Measurements from ENCODE around the gene SPATA2.
A peak's percentile ranks its signal among the peaks of the same experiment; 100 is the strongest.

The SPATA2 gene

DNA sequence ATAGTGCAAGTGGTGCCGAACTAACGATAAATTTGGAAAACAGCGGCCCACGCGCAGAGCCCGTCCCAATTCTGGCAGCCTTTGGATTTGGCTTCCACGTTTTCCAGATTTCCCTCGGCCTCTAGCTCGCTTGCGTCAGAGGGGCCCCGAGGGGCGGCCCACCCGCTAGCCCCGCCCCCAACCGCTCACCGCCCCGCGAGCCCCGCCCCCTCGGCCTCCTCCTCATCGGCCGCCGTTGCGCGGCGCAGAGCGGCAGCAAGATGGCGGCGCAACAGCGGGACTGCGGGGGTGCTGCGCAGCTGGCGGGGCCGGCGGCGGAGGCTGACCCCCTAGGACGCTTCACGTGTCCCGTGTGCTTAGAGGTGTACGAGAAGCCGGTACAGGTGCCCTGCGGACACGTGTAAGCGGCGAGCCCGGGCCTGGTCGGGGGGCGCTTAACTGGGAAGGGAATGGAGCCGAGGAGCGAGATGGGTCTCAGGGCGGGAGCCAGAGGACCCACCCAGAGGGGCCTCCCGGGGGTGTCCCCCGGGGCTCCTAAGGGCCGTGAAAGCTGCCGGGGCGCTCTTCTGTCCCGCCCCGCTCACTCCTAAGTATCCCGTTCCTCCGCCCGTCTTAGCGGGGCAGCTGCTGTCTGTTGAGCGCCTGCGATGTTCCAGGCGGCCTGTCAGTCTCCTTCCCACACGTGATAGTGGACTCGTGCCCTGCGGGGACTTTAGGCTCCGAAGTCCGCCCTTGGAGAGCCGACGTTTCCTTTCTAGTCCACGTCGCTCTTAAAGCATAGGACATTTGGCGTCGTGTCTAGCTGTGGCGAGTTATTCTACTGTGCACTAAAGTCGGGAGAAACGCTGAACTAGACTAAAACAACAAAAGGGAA, 21.1 kb upstream of the SPATA2 start, which contains the start of gene RNF114:
Gene RNF114 (plus strand): TSS at position 245 of the 874 bp plus-strand sequence. CDS start 16 bp downstream, at position 261.
- DNase-seq (ENCODE audit: low read depth in 2 of 3, low spot score in 1 of 3), result peak; percentile 84 to 93 (median 89)

DNA sequence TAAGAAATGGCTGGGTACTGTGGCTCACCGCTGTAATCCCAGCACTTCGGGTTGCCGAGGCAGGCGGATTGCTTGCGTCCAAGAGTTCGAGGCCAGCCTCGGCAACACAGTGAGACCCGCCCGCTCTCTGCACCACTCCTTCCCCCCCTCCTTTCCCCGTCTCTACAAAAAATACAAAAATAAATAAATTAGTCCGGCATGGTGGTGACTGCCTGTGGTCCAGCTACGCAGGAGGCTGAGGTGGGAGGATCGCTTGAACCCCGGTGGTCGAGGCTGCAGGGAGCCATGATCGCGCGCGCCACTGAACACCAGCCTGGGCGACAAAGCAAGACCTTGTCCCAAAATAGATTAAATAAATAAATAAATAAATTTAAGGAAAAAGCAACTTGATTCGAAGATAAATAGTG, 20.4 kb upstream of the SPATA2 start:
- DNase-seq (ENCODE audit: low read depth in 2 of 3, low spot score in 1 of 3), result no peak

DNA sequence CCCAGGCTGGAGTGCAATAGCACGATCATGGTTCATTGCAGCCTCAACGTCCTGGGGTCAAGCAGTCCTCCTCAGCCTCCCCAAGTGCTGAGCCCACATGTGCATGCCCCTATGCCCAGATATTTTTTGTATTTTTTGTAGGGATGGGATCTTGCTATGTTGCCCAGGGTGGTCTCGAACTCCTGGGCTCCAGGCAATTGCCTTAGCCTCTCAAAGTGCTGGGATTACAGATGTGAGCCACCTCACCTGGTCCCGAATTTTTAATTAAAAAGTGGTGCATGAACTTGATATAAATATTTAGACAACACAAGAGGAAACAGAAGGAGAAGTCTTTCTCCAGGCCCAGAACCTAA, 13.8 kb upstream of the SPATA2 start:
- no peak for DNase-seq (ENCODE audit: low read depth in 2 of 3, low spot score in 1 of 3)

DNA sequence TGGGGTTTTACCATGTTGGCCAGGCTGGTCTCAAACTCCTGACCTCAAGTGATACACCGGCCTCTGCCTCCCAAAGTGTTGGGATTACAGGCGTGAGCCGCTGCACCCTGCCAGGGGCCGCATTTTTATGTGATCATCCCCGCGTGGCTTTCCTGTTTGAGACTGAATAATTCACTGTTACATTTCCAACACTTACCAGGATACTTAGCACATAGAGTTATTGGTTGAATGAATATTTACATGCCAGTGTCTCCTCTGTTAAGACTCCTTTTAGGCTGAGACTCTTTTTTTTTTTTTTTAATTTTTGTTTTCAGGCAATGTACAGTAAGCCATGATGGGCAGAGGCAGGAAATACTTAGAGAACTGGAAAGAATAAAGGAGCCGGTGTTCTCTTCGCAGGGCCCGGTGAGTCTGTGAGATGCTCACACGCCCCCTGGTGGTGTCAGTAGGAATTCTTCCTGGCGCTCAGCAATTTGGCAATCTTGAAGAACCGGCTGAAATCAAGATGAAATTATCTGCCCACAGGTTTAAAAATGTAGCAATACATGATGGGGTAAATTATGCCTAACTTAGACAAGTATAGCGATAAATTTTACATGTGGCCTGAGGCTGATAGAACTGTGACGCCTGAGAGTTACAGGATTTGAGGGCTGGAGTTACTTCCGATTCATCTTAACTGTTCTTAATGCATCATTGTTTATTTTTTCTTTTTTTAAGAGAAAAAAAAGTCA, 13.2 kb upstream of the SPATA2 start:
- DNase-seq (ENCODE audit: low read depth in 2 of 3, low spot score in 1 of 3), result peak; percentile 63 to 87 (median 71)

DNA sequence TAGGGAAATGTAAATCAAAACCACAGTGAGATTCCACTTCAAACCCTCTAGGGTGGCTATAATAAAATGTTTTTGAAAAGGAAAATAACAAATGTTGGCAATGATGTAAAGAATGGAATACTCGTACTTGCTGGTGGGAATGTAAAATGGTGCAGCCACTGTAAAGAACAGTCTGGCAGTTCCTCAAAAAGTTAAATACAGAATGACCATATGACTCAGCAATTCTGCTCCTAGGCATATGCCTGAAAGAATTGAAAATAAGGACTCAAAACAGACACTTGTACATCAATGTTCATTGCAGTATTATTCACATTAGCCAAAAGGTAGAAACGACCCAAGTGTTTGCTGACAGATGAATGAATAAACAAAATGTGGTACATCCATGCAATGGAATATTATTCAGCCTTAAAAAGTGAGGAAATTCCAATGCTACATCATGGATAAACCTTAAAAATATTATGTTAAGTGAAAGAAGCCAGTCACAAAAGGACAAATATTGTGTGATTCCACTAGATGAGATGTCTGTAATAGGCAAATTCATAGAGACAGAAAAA, 10.6 kb upstream of the SPATA2 start:
- DNase-seq (ENCODE audit: low read depth in 2 of 3, low spot score in 1 of 3), result no peak

DNA sequence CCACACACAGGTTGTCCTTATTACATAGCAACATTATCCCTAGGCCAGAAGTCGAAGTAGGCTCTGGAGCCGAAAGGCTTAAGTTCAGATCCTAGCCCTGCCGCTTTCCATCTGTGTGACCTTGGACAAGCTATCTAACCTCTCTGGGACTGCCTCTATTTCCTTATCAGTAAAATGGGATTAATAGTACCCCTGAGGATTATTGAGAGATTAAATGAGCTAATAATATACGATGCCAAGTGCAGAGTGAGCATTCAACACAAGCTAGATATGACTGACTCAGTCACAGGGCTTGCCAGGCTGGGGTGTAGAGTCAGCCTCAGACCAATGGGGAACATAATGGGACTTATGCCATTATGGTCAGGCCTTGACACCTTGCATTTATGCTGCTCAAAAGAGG, 8.9 kb upstream of the SPATA2 start:
- DNase-seq (ENCODE audit: low read depth in 2 of 3, low spot score in 1 of 3), result no peak

DNA sequence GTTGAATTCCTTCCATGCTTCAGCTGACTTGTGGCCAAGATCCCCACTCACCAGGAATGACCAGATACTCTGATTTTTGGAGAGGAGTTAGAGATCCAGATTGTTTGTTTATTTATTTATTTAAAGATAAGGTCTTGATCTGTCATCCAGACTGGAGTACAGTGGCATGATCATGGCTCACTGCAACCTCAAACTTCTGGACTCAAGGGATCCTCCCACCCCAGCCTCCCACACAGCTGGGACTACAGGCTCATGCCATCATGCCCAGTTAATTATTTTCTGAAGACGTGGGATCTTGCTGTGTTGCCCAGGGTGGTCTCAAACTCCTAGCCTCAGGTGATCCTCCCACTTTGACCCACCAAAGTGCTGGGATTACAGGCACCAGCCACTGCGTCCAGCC, 4.1 kb upstream of the SPATA2 start:
- DNase-seq (ENCODE audit: low read depth in 2 of 3, low spot score in 1 of 3), result no peak

DNA sequence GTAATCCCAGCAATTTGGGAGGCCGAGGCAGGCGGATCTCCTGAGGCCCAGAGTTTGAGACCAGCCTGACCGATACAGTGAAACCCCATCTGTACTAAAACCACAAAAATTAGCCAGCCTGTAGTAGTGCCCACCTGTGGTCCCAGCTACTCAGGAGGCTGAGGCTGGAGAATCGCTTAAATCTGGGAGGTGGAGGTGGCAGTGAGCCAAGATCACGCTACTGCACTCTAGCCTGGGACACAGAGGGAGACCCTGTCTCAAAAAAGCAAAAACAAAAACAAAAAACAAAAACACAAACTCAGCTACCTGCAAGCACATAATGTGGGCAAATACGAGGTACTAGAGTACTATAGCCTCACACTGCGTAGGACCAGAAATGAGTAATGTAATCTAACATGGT, 3.7 kb upstream of the SPATA2 start:
- no peak for DNase-seq (ENCODE audit: low read depth in 2 of 3, low spot score in 1 of 3)

DNA sequence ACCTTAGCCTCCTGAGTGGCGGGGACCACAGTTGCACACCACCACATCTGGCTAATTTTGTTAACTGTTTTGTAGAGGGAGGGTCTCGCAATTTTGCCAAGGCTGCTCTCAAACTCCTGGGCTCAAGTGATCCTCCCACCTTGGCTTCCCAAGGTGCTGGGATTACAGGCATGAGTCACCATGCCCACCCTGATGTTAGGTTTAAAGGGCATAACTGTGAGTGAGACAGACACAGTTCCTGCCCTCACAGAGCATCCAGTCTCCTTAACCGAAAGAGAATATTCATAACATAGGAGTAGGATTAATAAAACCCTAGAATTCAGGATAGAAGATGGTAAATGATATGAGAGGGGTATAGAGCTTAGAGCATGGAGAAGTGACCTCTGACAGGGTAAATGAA, 3.1 kb upstream of the SPATA2 start:
- DNase-seq (ENCODE audit: low read depth in 2 of 3, low spot score in 1 of 3), result no peak

DNA sequence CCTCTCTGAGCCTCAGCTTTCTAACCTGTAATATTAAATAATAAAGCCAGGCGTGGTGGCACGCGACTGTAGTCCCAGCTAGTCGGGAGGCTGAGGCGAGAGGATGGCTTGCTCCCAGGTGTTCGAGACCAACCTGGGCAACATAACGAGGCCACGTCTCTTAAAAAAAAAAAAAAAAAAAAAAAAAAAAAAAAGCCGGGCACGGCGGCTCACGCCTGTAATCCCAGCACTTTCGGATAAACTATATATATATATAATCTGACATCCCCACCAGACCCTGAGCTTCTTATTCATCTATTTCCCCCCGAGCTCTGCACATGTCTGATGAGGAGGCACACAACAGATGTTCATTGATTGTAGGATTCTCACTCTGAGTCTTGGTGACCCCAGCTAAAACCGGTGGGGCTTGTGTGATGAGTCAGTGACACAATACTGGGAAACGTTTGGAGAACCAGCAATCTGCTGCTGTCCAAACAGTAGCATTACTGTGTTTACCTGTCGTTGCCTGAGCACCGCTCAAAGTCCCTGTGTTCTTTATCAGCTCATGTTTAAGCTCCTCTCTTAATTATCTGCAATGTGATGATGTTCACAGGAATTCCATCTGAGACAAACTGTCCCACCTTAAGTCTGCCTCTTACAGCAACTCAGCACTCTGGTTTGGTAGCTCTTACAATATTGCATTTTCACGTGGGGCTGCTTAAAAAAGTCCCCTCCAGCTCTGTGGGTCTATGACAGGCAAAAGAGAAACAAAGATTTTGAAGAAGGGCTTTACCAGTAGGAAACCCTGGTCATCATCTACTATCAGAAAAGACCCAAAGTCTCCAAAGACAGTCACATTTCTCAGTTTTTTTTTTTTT, 1.0 kb upstream of the SPATA2 start:
- no peak for DNase-seq (ENCODE audit: low read depth in 2 of 3, low spot score in 1 of 3)

DNA sequence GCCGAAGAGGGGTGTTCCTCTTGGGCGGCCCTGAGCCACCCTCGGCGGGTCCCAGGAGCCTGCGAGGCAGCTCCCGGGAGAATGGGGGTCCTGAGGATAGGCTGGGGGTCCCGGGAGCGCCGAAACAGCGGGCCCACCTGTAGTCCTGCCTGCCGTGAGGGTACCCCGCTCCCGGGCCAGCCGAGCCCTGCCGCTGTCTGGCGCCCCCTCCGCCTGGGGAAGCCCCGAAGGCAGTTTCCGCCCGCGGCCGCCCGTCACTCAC, 280 bp downstream of the SPATA2 start:
- peak in 1 of 3 donors; percentile 14 for DNase-seq (ENCODE audit: low read depth in 2 of 3, low spot score in 1 of 3)

DNA sequence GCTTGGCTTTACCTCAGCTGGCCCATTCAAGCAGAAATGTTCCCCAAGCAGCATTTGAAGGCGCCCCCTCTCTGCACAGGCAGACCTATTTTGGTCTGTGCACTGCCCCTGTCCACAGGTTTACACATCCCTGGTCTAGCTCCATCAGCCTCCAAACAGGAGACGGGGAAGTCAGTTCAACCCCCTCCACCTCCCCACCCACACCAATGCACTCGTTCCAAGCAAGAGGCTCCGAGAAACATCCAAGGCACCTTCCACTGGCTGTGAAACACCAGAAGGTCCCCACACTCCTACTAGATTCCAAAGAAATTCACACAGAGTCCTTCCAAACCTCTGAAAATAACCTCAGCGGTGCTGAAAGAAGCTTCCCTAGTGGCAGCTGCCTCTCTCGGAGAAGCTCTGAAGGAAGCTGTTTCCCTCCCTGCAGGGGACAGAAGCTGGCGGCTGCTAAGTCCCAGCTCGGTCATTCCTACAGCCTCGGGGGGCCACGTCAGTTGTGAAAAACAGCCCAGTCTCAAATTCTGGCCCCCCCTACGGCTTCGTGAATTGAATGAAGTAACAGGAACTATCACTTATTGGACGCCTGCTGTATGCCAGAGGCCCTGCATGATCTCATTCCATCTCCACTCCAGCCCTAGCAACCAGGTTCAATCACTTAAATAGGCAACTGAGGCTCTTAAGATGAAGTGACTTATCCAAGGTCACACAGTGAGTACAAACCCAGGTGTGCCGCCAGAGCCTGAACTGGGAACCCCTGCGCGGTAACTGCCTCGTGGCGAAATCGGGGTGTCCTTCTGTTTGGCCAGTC, 815 bp downstream of the SPATA2 start:
- no peak for DNase-seq (ENCODE audit: low read depth in 2 of 3, low spot score in 1 of 3)

DNA sequence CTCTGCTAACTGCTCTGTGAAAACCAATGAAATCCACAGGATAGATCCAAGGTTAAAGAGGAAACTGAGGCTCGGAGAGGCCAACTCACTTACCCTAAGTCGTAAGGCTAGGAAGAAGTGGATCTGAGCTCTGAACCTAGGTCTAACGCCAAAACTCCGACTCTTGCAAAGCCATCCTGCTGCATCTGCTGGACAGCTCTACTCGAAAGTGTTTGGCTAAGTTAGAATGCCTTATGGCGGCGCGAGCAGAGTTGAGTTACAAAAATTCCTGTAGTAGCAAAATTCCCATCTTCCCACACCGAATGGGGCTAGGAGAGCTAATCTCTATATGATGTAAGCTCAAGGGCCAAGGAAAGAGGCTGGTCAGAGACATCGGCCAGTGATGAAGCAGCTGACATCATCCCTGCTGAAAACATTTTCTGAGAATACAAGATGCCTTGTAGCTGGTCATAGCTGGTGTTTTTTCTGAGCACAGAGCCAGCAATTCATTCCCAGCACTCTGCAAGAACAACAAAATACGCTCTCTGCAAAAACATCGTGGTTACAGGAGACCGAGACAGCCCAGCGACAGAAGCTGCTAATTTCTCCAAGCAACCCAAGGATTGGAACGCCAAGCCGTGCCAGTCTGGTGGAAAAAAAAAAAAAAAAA, 1.8 kb downstream of the SPATA2 start:
- DNase-seq (ENCODE audit: low read depth in 2 of 3, low spot score in 1 of 3), result no peak

DNA sequence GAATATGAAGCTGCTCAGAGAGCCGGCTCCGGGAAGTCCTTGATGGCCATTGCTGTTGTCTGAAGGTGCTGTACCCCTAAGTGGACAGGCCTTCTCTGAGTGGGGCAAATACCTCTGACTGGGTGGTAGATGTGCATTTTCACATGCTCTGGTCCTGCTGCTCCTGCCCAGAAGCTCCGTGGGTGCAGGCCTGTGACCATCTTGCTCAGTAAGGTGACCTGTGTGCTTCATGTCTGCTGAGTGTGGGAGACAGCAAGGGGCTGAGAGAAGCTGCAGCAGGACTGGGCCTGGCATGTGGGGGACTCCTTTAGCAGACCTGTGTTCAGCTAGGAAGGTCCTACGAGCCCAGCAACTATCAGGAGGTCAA, 5.0 kb downstream of the SPATA2 start:
- no peak for DNase-seq (ENCODE audit: low read depth in 2 of 3, low spot score in 1 of 3)

DNA sequence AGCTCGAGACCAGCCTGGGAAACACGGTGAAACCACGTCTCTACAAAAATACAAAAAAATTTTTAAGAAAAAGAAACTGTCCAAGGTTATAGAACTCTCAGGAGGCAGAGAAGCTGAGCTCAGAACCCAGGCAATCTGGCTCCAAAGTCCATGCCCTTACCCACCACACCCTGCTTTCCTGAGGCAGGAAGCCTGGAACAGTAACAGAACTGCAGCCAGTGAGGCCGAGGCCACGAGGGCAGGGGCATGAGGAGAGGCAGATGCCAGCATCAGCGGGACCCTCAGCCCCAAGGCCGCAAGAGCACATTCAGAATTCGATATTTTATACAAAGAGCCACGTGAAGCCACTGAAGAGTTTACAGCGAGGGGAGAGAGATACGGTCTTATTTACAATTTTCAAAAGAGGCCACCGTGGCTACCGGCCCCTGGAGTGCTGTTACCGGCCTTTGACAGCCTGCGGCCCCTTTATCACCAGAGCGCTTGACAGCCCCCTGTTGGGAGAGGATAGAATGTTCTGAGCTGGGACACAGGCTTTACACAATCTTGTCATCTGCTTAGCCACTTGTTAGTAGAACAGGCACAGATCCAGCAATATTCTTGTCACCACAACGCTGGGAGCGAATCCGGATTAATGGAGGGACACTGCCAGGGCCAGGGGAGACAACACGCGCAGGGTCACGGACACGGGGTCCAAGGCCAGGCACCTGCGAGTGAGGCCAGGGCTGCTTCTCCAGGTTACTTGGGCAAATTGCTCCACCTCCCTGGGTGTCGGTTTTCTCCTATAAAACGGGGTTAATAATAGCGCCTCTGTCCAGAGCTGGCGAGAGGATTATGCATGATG, 5.6 kb downstream of the SPATA2 start:
- DNase-seq (ENCODE audit: low read depth in 2 of 3, low spot score in 1 of 3), result no peak

DNA sequence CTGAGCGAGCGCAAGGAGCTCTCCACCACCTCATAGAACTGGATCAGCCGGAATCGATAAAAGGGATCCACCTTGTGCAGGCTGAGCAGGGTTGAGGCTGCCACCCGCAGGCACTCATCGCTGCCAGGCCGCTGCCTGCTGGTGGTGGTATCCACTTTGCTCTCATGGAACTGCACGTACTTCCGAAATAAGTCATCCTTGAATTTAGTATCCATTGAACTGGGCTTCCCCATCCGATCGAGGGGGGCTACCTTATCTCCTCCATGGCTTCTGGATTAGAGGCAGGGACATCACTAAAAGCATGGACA, 7.1 kb downstream of the SPATA2 start:
- no peak for DNase-seq (ENCODE audit: low read depth in 2 of 3, low spot score in 1 of 3)

DNA sequence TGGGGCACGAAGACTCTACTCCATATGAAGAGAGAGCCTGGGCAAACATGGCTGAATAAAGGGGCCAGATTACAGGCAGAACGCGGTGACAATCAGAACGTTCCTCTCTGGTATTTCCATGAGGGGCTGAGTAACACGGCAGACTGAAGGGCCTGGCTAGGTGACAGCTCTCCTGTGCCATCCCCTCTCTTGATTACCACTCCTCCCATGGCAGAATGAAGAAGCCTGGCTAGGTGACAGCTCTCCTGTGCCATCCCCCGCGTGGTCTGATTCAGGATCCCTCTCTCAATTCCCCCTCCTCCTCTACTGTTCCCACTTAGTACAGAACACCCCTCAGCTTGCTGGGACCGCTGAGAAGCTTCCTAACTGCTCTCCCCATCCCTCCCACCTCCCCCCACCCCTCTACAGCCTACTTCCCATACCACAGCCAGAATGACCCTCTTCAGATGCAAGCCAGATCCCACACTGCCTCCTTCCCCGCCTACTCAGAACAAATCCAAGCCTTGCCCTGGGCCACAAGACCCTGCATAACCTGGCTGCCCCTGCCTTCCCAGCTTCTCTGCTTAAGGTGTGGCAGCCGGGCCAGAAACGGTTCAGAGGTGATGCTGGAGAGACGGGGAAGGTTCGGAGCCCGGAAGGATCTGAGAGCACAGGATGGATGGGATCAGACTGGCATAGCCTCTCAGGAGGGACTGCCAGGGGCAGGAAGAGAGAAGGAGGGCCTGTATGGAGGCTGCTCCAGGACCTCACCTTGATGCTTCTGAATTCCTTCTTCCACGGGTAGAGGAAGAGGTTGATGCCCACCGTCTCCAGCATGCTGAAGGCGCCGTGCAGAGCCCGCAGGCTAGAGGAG, 7.7 kb downstream of the SPATA2 start:
- DNase-seq (ENCODE audit: low read depth in 2 of 3, low spot score in 1 of 3), result no peak

DNA sequence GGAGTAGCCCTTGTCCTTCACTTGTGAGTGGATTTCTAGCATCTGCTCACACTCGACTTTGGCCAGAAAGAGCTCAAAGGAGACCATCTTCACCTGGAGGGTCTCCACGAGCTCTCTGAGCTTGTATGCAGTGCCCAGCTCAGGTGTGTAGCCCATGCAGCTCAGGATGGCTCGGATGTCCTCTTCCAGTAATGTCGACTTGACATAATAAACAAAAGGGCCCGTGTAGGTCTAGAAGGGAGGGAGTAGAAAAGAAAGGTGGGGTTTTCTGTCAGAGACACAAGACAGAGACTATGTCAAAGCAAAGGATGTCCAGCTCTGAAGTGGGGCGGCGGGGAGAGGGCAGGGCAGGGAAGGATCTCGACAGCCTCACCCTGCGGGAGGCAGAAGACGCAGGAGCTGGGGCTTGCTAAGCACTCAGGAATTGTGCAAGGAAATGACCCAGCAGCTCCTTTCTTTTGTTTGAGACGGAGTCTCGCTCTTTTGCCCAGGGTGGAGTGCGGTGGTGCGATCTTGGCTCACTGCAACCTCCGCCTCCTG, 8.6 kb downstream of the SPATA2 start:
- no peak for DNase-seq (ENCODE audit: low read depth in 2 of 3, low spot score in 1 of 3)
